Hippocampal formation (tissue), 2 donors: ENCODE measurements around the gene DDX25.
"Not testable (repeated sequence)": the region's sequence is repeated elsewhere in the genome, so short reads cannot be mapped to it uniquely, and the experiment has no call there.

Source experiments
- DNase-seq, 2 donors: peaks; one replicate each; lab custom pipeline; 2025; lab: John Stamatoyannopoulos, UW

Gene DDX25

GRCh38 chr11:125904678-125905077 lies 370 bp downstream of the DDX25 start:
- DNase-seq: no peak

- DNase-seq: peak in 1 of 2 donors; percentile 12
Measured at GRCh38 chr11:125910226-125910849, 6.0 kb downstream of the DDX25 start.

GRCh38 chr11:125914601-125915000 lies 10.3 kb downstream of the DDX25 start:
- DNase-seq: not testable (repeated sequence)

GRCh38 chr11:125916683-125917347 lies 12.5 kb downstream of the DDX25 start:
- no peak for DNase-seq

- no peak for DNase-seq
Measured at GRCh38 chr11:125918140-125918840, 14.0 kb downstream of the DDX25 start.

- no peak for DNase-seq
Measured at GRCh38 chr11:125921042-125921441, 16.7 kb downstream of the DDX25 start.

DNA sequence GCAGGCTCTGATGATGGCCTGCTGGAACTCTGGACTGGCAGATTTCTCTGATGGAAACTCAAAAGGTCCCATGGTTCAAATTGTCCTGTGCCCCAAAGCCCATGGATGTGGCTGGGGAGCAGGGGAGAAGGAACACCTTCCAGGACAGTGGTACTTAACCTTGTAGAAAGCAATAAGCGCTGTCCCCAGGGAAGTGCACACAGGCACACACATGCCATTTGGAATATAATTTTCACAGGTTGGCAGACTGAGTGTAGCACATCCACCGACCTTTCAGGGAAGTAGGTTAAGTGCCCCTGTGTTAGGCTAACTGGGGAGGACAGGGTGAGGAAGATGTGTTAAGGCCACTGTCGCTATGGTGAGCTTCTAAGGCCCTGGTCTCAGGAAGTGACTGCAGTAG lies 17.8 kb downstream of the DDX25 start:
- no peak for DNase-seq

DNA sequence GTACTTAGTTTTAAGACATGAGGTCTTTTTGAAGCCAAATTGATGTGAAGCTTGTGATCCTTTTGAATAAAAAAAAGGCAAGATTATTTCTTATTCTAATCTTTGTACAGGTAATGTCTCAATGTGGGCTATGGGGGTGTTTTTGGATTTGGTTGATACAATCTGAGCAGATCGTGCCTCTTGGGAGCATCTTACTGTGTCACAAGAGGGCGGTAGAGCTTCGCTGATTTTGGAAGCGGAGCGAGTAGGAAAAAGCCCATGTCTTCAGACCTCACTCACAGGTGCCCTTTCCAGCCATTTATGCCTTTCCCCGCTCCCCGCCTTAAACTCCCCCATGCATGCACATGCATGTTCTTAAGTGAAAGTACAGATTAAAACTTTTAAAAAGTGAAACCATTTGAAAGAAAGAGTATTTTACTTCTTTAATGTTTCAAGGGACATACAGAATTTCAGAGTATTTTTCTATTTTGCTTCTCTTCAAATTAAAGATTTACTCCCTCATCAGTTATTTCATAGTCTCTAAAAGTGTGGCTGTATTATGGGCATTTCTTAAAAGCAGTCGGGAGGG lies 18.8 kb downstream of the DDX25 start:
- peak; percentile 17 to 53 for DNase-seq

DNA sequence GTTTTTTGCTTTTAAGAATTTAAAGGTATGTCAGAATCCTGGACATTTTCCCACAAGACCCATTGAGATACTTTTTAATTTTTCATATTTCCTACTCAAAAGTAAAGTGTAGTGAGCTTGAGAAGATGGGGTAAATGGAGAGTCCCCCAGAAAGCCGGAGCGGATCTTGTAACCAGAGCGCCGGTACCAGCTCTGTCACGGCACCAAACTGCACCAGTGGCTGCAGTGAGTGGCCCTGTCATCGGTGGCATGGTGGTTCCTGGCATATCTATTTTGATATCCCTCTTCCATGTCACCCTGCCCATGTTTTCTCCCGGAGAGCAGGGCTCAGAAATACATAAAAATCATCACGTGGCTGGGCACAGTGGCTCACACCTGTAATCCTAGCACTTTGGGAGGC lies 19.3 kb downstream of the DDX25 start:
- no peak for DNase-seq

GRCh38 chr11:125924384-125925007 lies 20.2 kb downstream of the DDX25 start:
- no peak for DNase-seq

DNA sequence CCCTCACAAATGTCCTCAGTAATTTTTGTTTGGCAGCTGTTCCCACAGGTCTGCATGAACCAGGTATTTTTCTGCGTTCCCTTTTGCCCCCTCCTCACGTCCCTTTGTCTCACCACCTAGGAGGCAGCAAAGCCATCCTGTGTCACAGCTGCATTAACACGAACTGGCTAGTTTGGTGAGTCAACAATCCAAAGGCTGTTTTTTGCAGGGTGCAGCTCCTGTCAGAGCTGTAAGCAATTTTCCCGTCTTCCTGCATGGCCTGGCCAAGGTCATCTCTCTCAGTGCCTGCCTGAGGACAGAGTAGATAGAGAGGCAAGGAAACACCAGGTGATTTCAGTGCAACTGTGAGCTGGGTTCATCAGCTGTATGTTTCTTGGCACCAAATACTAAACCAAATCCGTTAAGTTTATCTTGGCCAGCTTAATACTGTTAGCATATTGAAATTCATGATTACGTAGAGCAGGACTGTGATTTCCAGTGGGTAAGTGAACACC lies 21.0 kb downstream of the DDX25 start:
- DNase-seq: no peak

DNA sequence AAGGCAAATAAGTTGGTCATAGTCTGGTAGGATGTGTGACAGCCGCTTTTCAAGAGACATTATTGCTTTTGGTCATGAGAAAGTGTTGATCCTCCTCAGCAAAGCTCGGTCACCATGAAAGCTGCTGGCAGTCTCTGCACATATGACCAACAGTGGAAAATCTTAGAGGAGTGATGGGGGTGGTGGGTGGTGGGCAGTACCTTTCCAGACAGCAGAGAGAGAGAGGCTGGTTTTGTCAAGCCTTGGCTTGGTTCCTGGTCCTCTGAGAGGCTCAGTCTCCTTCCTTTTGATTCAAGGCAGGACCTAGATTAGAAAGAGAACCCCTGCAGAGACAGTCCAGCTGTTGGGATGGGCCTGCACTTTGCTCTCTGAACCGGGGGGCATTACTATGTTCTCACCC lies 21.5 kb downstream of the DDX25 start:
- no peak for DNase-seq

GRCh38 chr11:125926682-125927081 lies 22.4 kb downstream of the DDX25 start:
- DNase-seq: no peak

DNA sequence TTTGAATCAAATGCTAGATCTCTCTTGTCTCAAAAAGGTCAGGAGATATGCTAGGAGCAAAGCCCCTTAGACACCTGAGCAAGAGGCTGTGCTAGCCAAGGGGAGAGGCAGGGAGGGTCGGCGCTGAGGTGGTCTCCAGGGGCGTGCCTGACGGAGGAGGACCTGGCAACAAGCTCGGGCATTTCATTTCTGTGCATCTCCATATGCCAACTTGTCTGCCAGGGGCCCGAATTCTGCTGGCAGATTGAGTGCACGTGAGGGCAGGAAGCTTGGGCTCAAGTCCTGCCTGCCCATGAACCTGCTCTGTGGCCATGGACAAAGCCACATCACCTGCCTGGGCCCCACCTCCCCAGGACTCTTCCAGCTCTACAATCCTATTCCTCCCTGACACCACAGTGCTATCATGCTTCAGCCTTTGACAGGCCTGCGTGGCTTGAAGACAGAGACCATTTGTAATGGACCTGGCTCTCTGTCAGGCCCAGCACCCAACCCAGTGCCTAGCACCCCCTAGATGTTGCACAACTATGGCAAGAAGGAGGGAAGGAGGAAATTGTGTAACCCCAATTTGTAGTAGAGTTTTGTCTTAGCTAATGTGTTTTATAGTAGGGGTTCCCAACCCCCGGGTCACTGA lies 25.3 kb downstream of the DDX25 start:
- no peak for DNase-seq

GRCh38 chr11:125930076-125930450 lies 25.8 kb downstream of the DDX25 start:
- no peak for DNase-seq

GRCh38 chr11:125931116-125931515 lies 26.8 kb downstream of the DDX25 start:
- DNase-seq: no peak

DNA sequence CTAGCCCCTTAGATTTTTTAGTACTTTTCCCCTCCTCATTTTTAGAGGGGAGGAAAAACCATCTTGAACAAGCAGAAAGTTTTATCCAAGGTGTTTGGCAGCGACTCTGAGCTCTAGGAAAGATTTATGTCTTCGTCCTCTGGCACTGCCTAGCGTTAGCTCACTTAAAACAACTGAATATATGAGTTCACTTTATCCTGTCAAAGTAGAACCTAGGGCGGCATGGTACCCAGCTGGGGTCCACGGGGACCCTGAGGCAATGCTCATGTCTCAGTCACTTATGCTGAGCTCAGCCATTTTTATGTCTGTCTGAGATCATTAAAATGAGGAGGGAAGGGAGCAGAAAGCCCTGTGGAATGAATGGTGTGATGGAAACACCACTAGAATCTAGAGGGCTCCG lies 27.4 kb downstream of the DDX25 start:
- no peak for DNase-seq

DNA sequence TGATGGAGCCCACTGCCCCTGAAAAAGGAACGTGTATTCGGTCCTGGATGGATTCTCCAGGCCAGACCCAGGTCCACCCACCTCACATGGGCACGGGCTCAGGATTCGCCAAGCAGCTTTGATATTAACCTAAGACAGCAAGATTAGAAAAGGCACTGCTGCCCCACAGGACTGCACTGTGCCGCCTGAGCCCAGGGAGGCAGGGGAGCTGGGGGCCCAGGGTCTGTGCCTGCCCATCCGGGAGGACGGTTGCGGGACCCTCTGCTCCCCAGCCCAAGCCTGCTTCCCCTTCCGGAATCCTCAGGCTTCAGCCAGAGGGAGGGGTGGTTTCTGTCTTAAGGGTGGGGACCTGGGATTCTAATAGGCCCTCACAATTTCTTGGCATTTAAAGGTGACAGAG lies 28.0 kb downstream of the DDX25 start:
- no peak for DNase-seq

DNA sequence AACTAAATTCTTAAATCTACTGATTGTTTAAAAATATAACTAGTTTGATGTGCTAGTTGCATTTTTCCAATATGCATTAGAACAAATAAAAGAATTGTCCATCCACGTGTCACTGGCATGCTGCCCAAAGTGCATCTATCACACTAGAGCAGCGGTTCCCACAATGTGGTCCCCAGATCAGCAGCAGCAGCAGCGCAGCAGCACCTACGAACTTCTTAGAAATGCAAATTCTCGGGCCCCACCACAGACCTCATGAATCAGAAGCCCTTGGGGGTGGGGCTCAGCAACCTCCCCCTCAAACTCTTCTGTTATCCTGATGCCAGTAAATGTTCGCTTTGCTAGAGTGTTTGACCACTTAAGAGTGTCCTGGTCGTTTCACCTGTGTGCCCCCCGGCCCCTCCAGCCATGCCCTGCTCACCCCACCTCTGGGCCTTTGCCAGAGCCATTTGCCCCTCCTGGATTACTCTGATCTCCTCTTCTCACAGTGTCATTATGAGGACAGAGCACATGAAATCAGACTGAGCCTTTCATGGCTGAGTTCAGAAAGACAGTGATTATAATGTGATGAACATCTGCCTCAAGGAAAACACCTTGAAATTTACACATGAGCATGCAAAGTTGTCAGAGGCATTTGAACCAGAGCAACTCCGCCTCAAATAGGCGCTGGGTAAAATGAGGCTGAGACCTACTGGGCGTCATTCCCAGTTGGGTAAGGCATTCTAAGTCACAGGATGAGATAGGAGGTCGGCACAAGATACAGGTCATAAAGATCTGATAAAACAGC lies 28.9 kb downstream of the DDX25 start:
- no peak for DNase-seq

DNA sequence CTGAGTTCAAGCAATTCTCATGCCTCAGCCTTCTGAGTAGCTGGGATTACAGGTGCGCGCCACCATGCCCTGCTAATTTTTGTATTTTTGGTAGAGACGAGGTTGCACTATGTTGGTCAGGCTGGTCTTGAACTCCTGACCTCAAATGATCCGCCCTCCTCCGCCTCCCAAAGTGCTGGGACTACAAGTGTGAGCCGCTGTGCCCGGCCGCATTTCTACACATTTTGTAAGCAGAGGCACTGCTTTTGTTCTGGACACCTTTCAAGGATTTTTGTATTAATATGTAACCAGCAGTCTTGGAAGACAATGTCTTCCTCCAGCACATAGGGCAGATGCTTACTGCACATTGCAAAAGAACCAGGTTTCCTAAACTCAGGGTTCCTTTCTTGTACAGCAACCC lies 30.2 kb downstream of the DDX25 start:
- no peak for DNase-seq

DNA sequence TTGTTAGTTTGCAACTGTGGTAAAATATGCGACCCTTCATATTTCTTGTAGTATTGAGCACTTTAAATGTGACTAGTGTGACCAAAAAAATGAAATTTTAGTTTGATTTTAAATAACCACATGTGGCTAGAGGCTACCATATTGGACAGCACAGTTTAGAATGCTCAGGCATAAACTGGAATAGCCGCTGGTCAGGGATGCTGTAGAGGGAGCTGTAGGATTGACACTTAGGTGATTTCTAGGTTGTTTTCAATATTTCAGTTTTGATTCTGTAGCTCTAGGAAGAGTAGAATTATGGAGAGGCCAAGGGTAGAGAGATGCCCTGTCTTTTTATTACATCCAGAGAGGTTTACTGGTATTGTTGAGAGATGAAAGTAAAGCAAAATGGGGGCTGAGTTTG lies 30.7 kb downstream of the DDX25 start:
- no peak for DNase-seq
